Transverse colon (tissue), 4 donors: ENCODE measurements around the gene FBXL3. TPM values are rescaled to one million over a fixed set of nuclear protein-coding genes. Genes with fewer than 3 reads are reported as not detected.

Experiments
- DNase-seq: peaks from one replicate; pipeline ENCODE4 v3.0.0-alpha.2; 2019
- H3K27ac ChIP-seq, 4 donors: fragments of 200-600 bp; sonication (generic); 2 replicates each; pipeline ENCODE4 v1.5.1; 2016 to 2018; ENCODE audit warnings: inconsistent platforms in 4 of 4
- H3K27me3 ChIP-seq: fragments of 200-600 bp; sonication (generic); 2 replicates; pipeline ENCODE4 v1.5.1; 2017; ENCODE audit warnings: inconsistent platforms
- H3K36me3 ChIP-seq, 4 donors: fragments of 200-600 bp; sonication (generic); 2 replicates each; pipeline ENCODE4 v1.5.1; 2017 to 2019; ENCODE audit warnings: inconsistent platforms in 4 of 4
- H3K4me1 ChIP-seq, 4 donors: fragments of 200-600 bp; sonication (generic); 2 replicates each; pipeline ENCODE4 v1.5.1; 2017 to 2020; ENCODE audit warnings: inconsistent platforms in 4 of 4
- H3K4me3 ChIP-seq, 4 donors: fragments of 200-600 bp; sonication (generic); 1 replicate in 1 of 4; 2 replicates in 3 of 4; pipeline versions ENCODE4 v1.5.1 to v1.6.1; 2017 to 2019; ENCODE audit warnings: inconsistent platforms in 4 of 4
- H3K9me3 ChIP-seq, 2 donors: fragments of 200-600 bp; sonication (generic); 2 replicates each; pipeline ENCODE4 v1.5.1; 2017 to 2019; ENCODE audit warnings: inconsistent platforms in 2 of 2
- EP300 ChIP-seq: sonication (generic); formaldehyde crosslinking; IDR thresholded peaks from one replicate; pipeline ENCODE4 v1.6.1; 2017; ENCODE audit warnings: antibody characterized with exemption, low read depth
- POLR2A ChIP-seq: fragments of 450-650 bp; IDR thresholded peaks from one replicate; pipeline ENCODE4 v1.6.1; 2016; ENCODE audit warnings: antibody characterized with exemption, mild to moderate bottlenecking, moderate library complexity
- POLR2AphosphoS5 ChIP-seq, 3 donors: sonication (generic); formaldehyde crosslinking; IDR thresholded peaks; one replicate each; pipeline ENCODE4 v1.6.1; 2016; ENCODE audit warnings: antibody characterized with exemption in 3 of 3
- WGBS, 2 donors: methylation state at CpG; one replicate each; pipeline ENCODE4 v1.1.5; 2018; ENCODE audit warnings: low coverage in 1 of 2; 5-methylcytosine and 5-hydroxymethylcytosine counted together
- in situ Hi-C, 4 donors: fragments of 200-750 bp; cut with MboI; loops; one replicate each; pipeline versions ENCODE4 v1.15.0 to v1.15.1; 2017; ENCODE audit warnings: low sequenced_read_pairs in 3 of 4, low pct_ligation_motif_present in 1 of 4, low pct_unique_long_range_greater_than_20kb in 1 of 4
- intact Hi-C: fragments of 100-400 bp; cut with DNase I; formaldehyde crosslinking; loops from one replicate; pipeline ENCODE4 v1.15.1; 2023; ENCODE audit warnings: low total_unique reads
- total RNA-seq, 4 donors: library from RNA; depleted of rRNA; stranded (reverse); fragments of >200 nt; gene quantifications; one replicate each; pipeline ENCODE4 v1.1.0, GENCODE V29; 2016
- TF ChIP-seq, protein P1 (sequence below), 5 experiments: fragments of 200-600 bp in 3 of 5; fragments of 450-650 bp in 2 of 5; sonication (generic) in 3 of 5; IDR thresholded peaks; 1 replicate in 2 of 5; 2 replicates in 3 of 5; pipeline ENCODE4 v1.5.1; 2016 to 2017; ENCODE audit warnings: antibody characterized with exemption in 5 of 5, inconsistent platforms in 3 of 5, mild to moderate bottlenecking in 2 of 5, moderate library complexity in 1 of 5

Gene FBXL3
- total RNA-seq, 4 donors from 2014 or later = 23.1 to 111 (median 88.4) TPM

DNA sequence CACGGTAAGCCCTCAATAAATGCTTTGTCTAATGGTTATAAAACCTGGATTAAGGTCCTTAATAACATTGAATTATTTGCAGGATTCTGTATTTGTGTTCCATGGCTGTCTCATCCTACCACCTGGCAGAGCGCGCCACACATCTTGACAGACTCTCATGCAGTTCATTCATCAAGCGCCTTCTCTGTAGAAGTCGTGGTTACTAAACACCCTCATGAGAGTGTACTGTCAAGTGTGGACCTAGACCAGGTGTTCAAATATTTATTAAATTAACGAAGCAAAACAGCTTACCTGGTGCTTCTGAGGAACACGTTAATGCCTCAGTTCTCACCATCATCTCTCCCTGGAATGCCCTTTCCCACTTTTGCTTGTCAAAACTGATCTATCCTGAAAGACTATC, 13.1 kb upstream of the FBXL3 start:
- DNase-seq = no peak
- in situ Hi-C loops = no loop called here
- intact Hi-C loops = no loop called here
- Histone ChIP-seq H3K4me1 (peaks cover 0 to 7% (median 3%) of the 10 kb centered on the region in 4 donors), H3K27ac (no peak overlapping the region), H3K9me3 (no peaks in the 10 kb centered on the region), H3K27me3 (no peaks in the 10 kb centered on the region), H3K4me3 (no peak overlapping the region), H3K36me3 (no peaks in the 10 kb centered on the region)
- WGBS, 2 donors = 95 to 99% methylated on average over 6 to 7 of the region's 7 CpGs
- no peak for TF ChIP-seq POLR2A
- TF ChIP-seq, protein P1, sequence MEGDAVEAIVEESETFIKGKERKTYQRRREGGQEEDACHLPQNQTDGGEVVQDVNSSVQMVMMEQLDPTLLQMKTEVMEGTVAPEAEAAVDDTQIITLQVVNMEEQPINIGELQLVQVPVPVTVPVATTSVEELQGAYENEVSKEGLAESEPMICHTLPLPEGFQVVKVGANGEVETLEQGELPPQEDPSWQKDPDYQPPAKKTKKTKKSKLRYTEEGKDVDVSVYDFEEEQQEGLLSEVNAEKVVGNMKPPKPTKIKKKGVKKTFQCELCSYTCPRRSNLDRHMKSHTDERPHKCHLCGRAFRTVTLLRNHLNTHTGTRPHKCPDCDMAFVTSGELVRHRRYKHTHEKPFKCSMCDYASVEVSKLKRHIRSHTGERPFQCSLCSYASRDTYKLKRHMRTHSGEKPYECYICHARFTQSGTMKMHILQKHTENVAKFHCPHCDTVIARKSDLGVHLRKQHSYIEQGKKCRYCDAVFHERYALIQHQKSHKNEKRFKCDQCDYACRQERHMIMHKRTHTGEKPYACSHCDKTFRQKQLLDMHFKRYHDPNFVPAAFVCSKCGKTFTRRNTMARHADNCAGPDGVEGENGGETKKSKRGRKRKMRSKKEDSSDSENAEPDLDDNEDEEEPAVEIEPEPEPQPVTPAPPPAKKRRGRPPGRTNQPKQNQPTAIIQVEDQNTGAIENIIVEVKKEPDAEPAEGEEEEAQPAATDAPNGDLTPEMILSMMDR (IDR thresholded peaks at IDR 0.05) = no peak
- no peak for TF ChIP-seq POLR2AphosphoS5 (IDR thresholded peaks at IDR 0.05)
- no peak for TF ChIP-seq EP300

DNA sequence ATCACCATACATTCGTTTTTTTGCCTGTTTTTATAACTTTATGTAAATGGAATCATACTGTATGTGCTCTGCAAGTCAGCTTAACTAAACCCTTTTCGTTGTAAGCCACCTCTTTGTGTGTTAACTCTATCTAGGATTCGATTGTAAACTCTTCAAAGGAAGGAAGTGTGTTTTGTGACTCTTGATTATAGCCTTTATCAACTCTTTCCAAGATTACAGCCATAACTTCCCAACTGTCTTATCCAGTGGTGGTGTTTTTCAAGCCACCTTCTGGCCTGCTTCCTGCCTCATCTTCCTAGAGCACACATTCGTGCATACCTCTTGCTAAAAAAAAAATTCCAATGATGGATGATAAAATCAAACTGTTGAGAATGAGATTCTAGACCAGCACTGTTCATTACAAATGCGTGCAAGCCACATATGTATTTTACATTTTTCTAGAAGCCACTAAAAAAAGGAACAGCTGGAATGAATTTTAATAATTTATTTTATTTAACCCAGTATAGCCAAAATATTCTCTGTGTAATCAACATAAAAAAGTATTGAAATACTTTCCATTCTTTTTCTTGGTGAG, 12.0 kb upstream of the FBXL3 start:
- H3K4me3 ChIP-seq = no peak overlapping the region
- H3K9me3 ChIP-seq = no peaks in the 10 kb centered on the region
- peaks cover 0 to 7% (median 3%) of the 10 kb centered on the region in 4 donors for H3K4me1 ChIP-seq
- H3K27me3 ChIP-seq = no peaks in the 10 kb centered on the region
- TF ChIP-seq POLR2AphosphoS5 (IDR thresholded peaks at IDR 0.05) (no peak), EP300 (no peak), POLR2A (no peak)
- TF ChIP-seq, protein P1 (IDR thresholded peaks at IDR 0.05) = no peak
- WGBS, 2 donors = 35 to 38% methylated on average over 5 of the region's 5 CpGs
- H3K27ac ChIP-seq = no peak overlapping the region
- intact Hi-C loops (no loop called here), in situ Hi-C loops (no loop called here)
- DNase-seq = no peak
- H3K36me3 ChIP-seq = no peaks in the 10 kb centered on the region

DNA sequence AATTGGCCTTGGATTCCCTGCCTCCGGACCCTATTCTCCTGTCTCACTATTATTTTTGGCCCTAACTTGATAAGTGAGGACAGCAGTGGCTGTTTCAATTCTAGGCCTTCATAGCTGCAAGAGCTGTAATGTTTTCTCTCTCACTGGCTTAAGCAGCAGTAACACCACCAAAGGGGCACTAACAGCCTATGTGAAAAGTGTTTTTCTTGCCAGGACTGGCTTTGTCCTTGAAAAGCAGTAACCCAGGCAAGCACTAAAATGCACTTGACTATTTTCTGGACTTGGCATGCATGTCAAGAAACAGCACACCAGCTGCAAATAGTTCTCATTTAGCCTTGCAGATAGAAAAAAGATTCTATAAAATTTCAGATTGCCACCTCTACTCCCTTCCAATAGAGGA, 9.3 kb upstream of the FBXL3 start:
- intact Hi-C loops (no loop called here), in situ Hi-C loops (no loop called here)
- Histone ChIP-seq H3K4me1 (no peaks in the 10 kb centered on the region), H3K36me3 (no peaks in the 10 kb centered on the region), H3K27ac (no peak overlapping the region), H3K9me3 (no peaks in the 10 kb centered on the region), H3K4me3 (no peak overlapping the region), H3K27me3 (no peaks in the 10 kb centered on the region)
- no peak for TF ChIP-seq POLR2A
- no peak for TF ChIP-seq EP300
- TF ChIP-seq, protein P1 (IDR thresholded peaks at IDR 0.05) = no peak
- TF ChIP-seq POLR2AphosphoS5 (IDR thresholded peaks at IDR 0.05) = no peak
- DNase-seq = no peak
- 90 to 100% methylated on average over 1 of the region's 1 CpG for WGBS, 2 donors

DNA sequence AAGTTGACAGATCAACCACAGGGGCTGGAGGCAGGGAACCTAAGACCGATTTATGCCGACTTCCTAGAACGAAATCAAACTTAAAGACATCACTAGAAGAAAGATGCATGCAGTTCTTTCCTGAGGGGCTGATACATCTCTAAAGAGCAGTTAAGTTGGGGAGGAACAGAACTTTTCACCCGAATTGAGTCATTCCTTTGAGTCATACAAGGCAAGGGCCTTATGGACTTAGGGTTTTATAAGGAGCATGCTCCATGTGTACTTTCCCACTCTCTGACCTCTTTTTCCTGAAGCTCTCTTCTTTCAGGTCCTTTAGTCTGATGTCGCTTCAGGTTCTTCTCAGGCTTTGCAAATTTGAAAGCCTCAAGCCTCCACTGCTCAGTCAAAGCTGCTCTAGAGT, 7.9 kb upstream of the FBXL3 start:
- 86 to 94% methylated on average over 4 to 5 of the region's 5 CpGs for WGBS, 2 donors
- in situ Hi-C loops = no loop called here
- no peaks in the 10 kb centered on the region for H3K27me3 ChIP-seq
- no peaks in the 10 kb centered on the region for H3K4me1 ChIP-seq
- no peak overlapping the region for H3K27ac ChIP-seq
- no peak overlapping the region for H3K4me3 ChIP-seq
- DNase-seq = no peak
- H3K9me3 ChIP-seq = no peaks in the 10 kb centered on the region
- TF ChIP-seq POLR2AphosphoS5 (IDR thresholded peaks at IDR 0.05) = no peak
- TF ChIP-seq, protein P1 (IDR thresholded peaks at IDR 0.05) = no peak
- no peak for TF ChIP-seq EP300
- no peak for TF ChIP-seq POLR2A
- H3K36me3 ChIP-seq = no peaks in the 10 kb centered on the region
- intact Hi-C loops = no loop called here
